Dedifferentiated amniotic fluid mesenchymal stem cell (primary cell): ENCODE results near the gene RER1.

Experiments used
- DNase-seq: peaks from one replicate; pipeline ENCODE4 v3.0.0-alpha.2; 2016; ENCODE audit errors: extremely low spot score

RER1 gene

GRCh38 chr1:2389644-2390043 lies 2.0 kb upstream of the RER1 start:
- DNase-seq = no peak

GRCh38 chr1:2391931-2392509 lies 379 bp downstream of the RER1 start:
- DNase-seq = no peak

GRCh38 chr1:2392686-2393085 lies 1.0 kb downstream of the RER1 start:
- DNase-seq = no peak

- DNase-seq = no peak
Measured at GRCh38 chr1:2393471-2393877, 1.8 kb downstream of the RER1 start.

- no peak for DNase-seq
Measured at GRCh38 chr1:2394220-2394619, 2.6 kb downstream of the RER1 start.

GRCh38 chr1:2394761-2395160 lies 3.1 kb downstream of the RER1 start:
- no peak for DNase-seq

- no peak for DNase-seq
Measured at GRCh38 chr1:2395245-2395644, 3.6 kb downstream of the RER1 start.

- no peak for DNase-seq
Measured at GRCh38 chr1:2396059-2396458, 4.4 kb downstream of the RER1 start.

GRCh38 chr1:2396476-2396875 lies 4.8 kb downstream of the RER1 start:
- DNase-seq = no peak

GRCh38 chr1:2397007-2397679 lies 5.5 kb downstream of the RER1 start:
- no peak for DNase-seq

GRCh38 chr1:2398871-2399270 lies 7.2 kb downstream of the RER1 start:
- DNase-seq = no peak

GRCh38 chr1:2399890-2400575 lies 8.4 kb downstream of the RER1 start:
- DNase-seq = no peak

- DNase-seq = no peak
Measured at GRCh38 chr1:2400576-2400909, 8.9 kb downstream of the RER1 start.

GRCh38 chr1:2400950-2401649 lies 9.5 kb downstream of the RER1 start:
- no peak for DNase-seq

GRCh38 chr1:2402420-2402819 lies 10.8 kb downstream of the RER1 start:
- no peak for DNase-seq

- no peak for DNase-seq
Measured at GRCh38 chr1:2403273-2403672, 11.6 kb downstream of the RER1 start.

GRCh38 chr1:2404142-2404889 lies 12.7 kb downstream of the RER1 start:
- no peak for DNase-seq

GRCh38 chr1:2404890-2405511 lies 13.4 kb downstream of the RER1 start:
- no peak for DNase-seq

- no peak for DNase-seq
Measured at GRCh38 chr1:2405588-2406295, 14.1 kb downstream of the RER1 start.

GRCh38 chr1:2406451-2407041 lies 14.9 kb downstream of the RER1 start:
- no peak for DNase-seq
